Stimulated activated CD8-positive, alpha-beta memory T cell treated with anti-CD3 and anti-CD28 coated beads, Interleukin-2, amount 100 ng/mL, for 48 hours (primary cell): Measurements from ENCODE around the gene PSMB7.

Source experiments
- DNase-seq, 2 donors: peaks; one replicate each; pipeline ENCODE4 v3.0.0-alpha.2; 2020; ENCODE audit warnings: low read depth in 2 of 2

Gene PSMB7

GRCh38 chr9:124411514-124412227 is 3.6 kb downstream of the PSMB7 start:
- no peak for DNase-seq

DNA sequence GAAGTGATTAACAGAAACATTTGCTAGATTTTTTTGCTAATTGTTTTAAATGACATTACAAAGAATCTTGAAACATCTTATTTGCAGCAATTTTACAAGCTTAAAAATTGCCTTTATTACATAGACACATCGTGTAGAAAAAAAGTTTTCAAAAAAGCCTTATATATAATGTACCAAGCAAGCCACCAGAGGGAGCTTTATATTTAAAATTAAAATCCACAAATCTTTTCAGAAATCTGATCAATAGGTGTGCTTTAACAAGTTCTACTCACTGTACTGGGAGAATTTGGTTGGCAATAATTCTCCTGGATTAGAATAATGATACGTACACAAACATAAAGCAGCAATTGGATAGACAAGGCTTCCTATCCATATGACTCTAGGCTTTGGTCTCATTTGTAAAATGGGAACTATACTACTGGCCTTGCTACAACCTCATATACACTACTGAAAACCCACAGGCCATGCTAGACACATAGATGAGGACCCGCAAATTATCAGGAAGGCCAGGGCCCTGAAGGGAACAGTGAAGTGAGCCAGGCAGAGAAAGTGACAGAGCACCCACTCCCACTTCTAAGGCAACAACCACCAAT is 4.8 kb downstream of the PSMB7 start:
- no peak for DNase-seq

DNA sequence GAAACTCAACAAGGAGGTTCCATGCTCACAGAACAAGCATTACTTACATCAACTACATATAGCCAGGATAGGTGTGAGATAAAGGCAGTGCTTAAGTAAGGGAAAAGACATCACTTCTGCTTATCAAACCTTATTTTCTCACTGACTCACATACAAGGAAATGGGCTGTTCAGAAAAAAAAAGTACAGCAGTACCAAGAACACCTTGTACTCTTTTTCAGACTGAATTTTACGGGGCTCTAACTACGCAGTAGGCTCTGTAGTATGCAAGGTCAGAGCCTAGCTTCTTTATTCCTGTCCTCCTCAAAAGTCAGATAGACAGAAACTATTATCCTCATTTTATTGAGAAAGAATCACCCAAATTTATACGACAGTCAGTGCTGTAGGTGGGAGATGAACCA is 5.8 kb downstream of the PSMB7 start:
- DNase-seq: no peak

GRCh38 chr9:124403246-124403645 is 12.0 kb downstream of the PSMB7 start:
- no peak for DNase-seq

DNA sequence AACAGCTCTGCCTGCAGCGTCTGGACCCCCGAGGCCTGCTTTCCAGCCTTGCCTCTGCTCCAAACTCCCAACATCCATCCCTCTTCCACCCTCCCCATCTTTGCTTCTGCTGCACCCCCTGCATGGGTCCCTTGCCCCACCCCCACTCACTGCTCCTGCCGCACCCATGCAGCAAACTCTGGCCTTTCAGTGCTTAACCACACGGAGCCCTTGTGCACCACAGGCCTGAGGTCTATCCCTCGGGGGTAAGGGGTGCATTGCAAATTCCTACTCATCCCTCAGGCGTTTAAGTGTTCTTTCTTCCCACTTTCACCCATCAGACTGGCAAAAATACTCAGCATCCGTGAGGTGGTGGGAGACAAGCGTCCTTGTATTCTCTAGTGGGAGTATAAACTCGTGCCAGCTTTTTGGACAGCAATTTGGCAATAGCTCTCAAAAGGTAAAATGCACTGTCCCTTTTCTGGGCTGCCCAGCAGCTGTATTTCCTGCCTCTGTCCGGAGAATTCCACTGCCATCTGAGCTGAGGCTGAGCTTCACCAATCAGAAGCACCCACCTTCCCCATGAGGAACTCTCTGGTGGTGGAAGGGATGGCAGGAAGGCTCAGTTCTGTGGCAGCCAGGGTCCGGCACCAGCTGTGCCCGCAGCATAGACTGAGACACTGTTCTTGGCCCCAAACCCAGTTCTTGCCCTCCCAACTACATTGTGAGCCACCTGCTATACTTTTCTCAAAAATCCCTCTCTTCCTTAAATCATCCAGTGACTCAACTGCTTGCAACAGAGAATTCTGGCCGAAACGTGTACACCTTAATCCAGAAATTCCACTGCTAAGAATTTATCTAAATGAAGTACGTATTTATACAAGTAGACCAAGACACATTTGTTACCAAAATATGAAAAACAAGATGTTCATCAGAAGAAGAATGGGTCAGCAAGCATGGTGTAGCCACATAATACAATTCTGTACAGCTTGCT is 15.0 kb downstream of the PSMB7 start:
- no peak for DNase-seq

DNA sequence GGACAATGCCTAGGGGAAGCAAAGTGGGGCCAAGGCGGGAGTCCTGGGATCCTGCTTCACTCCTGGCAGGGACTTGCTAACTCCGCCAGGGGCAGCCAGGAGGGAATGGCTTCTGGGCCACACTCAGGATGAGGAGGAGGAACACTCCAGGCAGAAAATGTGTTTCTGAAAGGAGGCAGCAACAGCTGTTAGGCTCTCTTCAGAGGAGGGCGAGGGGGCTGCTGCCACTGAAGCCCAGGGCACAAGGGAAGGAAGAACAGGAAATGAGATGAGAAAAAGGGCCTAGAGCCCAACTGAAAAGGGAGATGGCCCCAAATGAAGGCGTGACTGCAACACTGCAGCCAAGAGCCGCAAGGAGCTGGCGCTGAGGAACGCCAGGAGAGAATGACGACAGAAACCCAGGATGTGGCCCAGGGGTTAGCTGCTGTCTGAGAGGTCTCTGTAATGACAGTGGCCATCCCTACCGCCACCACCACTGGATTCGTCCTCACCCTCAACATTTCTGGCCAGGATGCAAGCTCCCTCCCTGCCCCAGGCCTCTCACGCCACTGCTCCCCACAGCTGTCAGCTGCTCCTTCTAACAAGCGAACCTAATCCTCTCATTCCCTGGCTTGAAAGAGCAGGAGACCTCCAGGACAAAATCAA is 15.8 kb downstream of the PSMB7 start:
- DNase-seq: no peak

DNA sequence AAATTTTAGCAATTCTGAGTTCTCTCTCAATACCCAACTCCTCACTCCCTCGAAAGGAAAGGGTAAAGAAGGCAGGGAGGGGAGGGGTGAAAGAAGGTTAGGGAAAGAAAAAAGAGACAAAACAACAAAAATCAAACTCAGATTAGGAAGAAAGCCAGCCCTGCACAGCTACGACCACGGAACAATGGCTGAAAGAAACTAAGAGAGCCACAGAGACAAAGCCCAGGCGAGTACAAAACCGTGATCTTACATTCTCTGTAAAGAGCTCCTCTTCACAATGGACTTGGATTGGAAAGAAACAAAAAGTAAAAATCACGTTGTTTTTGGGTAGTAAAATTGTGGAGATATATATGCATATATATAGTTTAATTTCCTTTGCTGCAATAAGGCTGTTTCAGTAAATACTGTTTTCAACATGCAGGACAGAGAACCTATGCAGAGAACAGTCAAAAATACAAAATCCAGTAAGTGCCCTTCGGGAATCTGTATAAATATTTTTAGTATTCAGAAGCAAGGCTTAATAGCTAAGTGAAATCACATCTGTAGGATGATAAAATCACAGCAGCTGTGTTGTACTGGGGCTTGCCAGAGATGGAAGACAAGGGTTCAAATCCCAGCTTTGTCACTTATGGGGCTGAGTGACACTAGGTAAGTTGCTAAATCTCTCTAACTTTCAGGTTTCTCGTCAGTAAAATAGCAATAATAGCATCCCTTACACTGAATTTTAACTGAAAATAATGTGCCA is 16.9 kb downstream of the PSMB7 start:
- no peak for DNase-seq

- no peak for DNase-seq
These were observed 19.4 kb downstream of the PSMB7 start for GRCh38 chr9:124395826-124396225.

DNA sequence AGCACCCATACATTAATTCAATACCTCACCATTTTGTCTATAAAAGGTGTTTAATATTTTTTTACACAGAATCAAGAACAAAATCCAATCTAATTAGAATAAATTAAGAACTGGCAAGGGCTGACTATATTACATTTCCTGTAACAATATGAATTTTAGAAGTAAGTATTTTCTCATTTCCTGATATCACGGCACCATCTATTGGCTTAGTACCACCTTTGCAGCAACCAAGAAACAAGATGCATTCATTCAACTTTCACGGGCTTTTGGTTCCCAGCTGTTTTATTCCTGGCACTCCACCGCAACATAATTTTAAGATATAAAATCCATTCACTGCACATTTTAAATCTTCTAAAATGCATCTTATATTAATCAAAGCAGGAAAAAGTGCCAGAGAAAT is 20.6 kb downstream of the PSMB7 start:
- DNase-seq: no peak

DNA sequence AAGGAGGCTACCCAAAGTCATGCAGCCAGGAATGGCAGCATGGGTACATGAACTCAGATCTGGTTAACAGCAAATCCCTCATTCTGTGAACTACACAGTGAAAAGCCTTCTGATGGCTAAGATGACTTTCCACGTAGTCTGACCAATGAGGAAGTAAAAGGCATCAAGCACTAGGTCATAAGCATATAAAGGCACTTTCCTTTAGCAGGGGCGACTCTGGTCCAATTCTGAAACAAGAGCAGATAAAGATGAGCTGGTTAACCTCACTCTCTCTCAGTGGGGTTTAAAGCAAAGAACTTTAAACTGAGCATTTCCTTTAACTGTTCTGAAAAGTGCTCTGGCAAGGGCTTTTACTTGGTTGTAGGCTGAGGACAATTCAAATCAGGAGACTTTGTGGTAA is 21.1 kb downstream of the PSMB7 start:
- no peak for DNase-seq

GRCh38 chr9:124392871-124393460 is 22.3 kb downstream of the PSMB7 start:
- no peak for DNase-seq

DNA sequence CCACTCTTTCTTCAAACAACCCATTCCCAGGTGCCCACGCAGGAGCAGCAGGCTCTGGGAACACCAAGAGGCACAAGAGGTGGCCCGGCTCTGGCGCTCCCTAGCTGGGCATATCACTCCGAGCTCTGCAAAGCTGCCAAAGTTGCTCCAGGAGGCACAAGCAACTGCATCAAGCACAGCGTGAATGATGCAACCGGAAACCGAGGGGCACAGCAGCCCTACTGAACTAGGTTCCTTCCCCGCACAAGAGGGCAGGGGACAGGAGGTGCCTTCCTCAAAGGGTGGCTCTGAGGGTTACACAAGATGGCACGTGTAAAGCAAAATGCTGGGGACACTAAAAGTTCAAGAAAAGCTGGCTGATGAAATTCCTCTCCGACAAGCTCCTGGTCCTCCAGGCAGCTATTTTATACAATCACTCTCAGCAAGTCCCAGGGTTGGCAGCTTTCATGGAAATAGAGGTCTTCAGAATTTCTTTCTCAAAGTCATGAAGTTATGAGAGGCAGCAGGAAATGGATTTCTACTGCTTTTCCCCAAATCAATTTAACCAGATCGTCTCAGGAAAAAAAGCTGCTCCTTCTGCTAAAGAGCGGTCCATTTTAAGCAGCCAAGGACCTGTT is 22.9 kb downstream of the PSMB7 start:
- DNase-seq: no peak

GRCh38 chr9:124390794-124391658 is 24.2 kb downstream of the PSMB7 start:
- DNase-seq: no peak

DNA sequence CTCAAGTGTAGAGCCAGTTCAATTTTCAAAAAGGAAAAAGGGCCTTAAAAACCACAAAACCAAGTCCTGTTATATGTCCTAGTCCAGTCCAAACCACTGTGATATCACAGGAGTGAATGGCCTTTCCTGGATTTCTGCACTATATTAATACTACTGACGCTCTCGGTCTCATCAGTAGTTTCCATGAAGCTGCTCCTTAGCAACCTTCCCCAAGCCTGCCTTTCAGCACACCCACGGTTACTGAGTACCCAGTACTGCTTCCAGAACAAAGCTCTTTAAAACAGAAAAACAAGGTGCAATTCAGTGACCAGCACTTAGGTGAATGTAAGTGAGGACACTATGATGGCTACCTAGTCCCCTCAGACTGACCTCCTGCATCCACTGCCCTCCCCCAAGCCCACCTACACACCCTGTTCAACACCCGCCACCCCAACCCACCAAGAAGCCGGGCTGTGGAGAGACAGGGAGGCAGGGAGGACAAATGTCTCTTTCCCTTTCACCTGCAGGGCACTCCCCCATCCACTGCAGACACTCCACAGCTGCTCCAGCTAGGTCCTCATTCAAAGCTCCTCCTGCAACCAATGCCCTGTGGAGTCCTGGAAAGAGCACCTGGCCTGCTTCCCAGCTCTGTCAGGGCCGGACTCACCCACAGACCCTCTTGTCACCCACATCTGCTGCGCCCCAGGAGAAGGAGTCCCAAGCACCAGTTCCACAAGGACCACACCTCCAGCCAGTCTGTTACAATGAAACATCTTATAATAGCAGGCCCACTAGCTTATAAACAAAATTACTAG is 25.9 kb downstream of the PSMB7 start:
- no peak for DNase-seq

DNA sequence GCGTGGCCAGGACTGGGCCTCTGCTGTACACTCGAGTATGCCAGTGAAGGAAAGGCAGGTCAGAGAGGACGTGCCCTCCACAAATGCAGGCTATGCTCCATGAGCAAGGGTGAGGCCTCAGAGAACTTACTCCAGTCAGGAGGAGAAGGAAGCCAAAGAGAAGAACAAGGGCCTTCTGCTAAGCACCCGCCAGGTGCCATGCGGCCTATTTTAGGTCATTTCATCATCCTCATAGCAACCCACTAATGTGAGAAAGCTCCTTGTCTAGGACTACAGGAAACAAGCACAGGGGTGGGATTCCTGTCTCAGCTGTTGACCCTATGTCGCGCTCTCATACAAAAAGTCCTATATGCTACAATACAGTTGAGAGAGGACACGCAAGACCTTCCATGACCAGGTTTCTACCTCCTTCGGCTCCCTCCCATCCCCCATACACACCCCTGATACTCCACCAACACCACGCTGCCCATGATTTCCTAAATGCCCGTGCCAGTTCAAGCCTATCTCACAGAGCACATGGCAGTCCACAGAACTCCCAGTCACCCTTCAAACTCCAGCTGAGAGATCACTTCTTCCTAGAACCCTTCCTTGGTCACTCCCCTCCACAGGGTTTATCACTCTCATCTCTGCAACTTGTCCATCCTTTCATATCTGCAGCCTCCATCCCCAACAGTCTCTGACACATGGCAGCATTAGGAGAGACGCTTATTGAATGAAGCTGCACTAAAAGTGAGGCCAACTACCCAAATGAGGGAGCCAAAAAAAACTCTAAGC is 26.8 kb downstream of the PSMB7 start:
- DNase-seq: no peak

GRCh38 chr9:124386201-124386600 is 29.0 kb downstream of the PSMB7 start:
- DNase-seq: no peak

DNA sequence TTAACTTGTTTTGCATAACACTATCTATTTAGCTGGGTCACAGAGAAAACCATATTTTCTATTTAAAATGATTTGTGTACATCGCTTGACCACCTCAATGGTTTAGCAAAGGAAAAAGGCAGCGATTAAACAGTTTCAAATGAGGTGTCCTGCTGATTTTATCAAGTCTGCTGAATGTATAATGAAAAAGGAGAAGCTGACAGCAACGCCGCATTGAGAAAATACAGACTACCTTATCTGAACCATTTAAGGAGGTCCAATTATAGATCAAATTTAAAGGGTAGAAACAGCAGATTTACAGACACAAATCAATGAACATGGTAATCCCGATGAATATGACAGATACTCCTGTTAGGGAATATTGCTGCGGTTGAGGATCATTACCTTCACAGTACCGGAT is 29.6 kb downstream of the PSMB7 start:
- no peak for DNase-seq

GRCh38 chr9:124384846-124385245 is 30.4 kb downstream of the PSMB7 start:
- no peak for DNase-seq
